ENCODE data around the gene CDK6.

DNA sequence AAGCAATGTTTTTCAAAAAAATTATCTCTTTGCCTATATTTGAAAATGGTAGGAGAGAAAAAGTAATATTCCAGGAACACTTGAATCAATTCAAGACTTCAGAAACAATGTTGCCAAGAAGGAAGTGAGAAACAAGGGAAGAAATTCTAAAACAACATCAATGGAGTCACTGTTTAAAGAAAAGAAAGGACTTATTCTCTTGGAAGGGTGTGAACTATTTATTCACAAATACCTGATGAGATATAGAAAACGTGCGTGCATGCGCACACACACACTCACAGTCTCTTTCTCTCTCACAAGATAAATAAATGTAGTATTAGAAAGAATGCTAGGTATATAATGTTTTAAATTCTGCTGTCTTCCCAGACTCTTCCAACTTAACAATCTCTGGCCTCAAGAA lies 128.9 kb downstream of the CDK6 start:
- no peak for TF ChIP-seq EZH2 (IDR thresholded peaks at IDR 0.05; ENCODE audit: low read depth, low read length, severe bottlenecking)
- TF ChIP-seq, protein P1, sequence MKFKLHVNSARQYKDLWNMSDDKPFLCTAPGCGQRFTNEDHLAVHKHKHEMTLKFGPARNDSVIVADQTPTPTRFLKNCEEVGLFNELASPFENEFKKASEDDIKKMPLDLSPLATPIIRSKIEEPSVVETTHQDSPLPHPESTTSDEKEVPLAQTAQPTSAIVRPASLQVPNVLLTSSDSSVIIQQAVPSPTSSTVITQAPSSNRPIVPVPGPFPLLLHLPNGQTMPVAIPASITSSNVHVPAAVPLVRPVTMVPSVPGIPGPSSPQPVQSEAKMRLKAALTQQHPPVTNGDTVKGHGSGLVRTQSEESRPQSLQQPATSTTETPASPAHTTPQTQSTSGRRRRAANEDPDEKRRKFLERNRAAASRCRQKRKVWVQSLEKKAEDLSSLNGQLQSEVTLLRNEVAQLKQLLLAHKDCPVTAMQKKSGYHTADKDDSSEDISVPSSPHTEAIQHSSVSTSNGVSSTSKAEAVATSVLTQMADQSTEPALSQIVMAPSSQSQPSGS (IDR thresholded peaks at IDR 0.05; ENCODE audit: low read length): no peak
- TF ChIP-seq RAD21 (IDR thresholded peaks at IDR 0.05 in 1 of 2, conservative IDR thresholded peaks at IDR 0.05 in 1 of 2; ENCODE audit: low read depth in 2 of 2, low read length in 2 of 2): no peak
- no peak for TF ChIP-seq CTCF (IDR thresholded peaks at IDR 0.05; ENCODE audit: control extremely low read depth in 1 of 3, insufficient read depth in 1 of 3, low read depth in 1 of 3, low read length in 3 of 3)
- TF ChIP-seq TAF1 (IDR thresholded peaks at IDR 0.05; ENCODE audit: low read depth, low read length): no peak
- no peak for TF ChIP-seq KDM1A (IDR thresholded peaks at IDR 0.05; ENCODE audit: borderline replicate concordance, low read length)
- no peak for TF ChIP-seq HDAC6 (IDR thresholded peaks at IDR 0.05; ENCODE audit: low read depth, low read length)
- TF ChIP-seq RFX5 (IDR thresholded peaks at IDR 0.05; ENCODE audit: borderline replicate concordance, low read depth, low read length): no peak
- TF ChIP-seq JUN (IDR thresholded peaks at IDR 0.05; ENCODE audit: low read depth, low read length): no peak
- no peak for TF ChIP-seq POLR2A (IDR thresholded peaks at IDR 0.05; ENCODE audit: control extremely low read depth in 1 of 2, low read depth in 2 of 2, low read length in 2 of 2)
- TF ChIP-seq CHD1 (IDR thresholded peaks at IDR 0.05; ENCODE audit: low read depth, low read length): no peak
- TF ChIP-seq USF2 (IDR thresholded peaks at IDR 0.05; ENCODE audit: low read length): no peak
- TF ChIP-seq SUZ12 (IDR thresholded peaks at IDR 0.05; ENCODE audit: low read length): no peak

Data from H1 (cell line).